KOPT-K1 (cell line): Measurements from ENCODE around the gene SYCP2L.

Source experiments
- H3K27ac ChIP-seq: fragments of 200-600 bp; sonication (generic); 2 replicates; pipeline ENCODE4 v1.5.1; 2016; ENCODE audit warnings: antibody characterized with exemption, mild to moderate bottlenecking, low read depth, low read length; ENCODE audit not compliant: poor library complexity, severe bottlenecking
- H3K36me3 ChIP-seq: fragments of 200-600 bp; sonication (generic); 2 replicates; pipeline ENCODE4 v1.5.1; 2017; ENCODE audit warnings: antibody characterized with exemption, mild to moderate bottlenecking, low read length, moderate library complexity; ENCODE audit not compliant: insufficient read depth
- H3K9me3 ChIP-seq: fragments of 200-600 bp; sonication (generic); 2 replicates; pipeline ENCODE4 v1.5.1; 2017; ENCODE audit warnings: antibody characterized with exemption, low read length, mild to moderate bottlenecking; ENCODE audit not compliant: insufficient read depth, poor library complexity, severe bottlenecking

SYCP2L gene

DNA sequence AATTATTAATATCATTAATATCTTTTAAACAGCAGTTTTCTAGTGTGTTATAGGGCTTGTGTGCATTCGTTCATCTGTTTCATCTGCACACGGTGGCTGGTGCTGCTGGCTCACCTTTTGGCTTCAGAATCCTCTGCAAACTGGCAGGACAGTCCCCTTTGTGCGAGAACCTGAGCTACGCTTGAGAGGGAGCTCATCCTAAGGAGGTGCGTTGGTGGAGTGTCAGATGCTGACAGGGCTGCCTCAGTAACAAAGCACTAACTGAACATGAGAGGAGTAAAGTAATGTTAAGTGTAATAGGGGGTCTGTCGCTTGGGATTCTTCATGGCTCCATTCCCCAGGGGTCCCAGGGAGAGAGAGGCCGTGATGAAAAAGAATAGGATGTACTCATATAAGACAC, 134.9 kb downstream of the SYCP2L start:
- H3K9me3 ChIP-seq, result no peaks in the 10 kb centered on the region
- no peak overlapping the region for H3K27ac ChIP-seq
- no peaks in the 10 kb centered on the region for H3K36me3 ChIP-seq

DNA sequence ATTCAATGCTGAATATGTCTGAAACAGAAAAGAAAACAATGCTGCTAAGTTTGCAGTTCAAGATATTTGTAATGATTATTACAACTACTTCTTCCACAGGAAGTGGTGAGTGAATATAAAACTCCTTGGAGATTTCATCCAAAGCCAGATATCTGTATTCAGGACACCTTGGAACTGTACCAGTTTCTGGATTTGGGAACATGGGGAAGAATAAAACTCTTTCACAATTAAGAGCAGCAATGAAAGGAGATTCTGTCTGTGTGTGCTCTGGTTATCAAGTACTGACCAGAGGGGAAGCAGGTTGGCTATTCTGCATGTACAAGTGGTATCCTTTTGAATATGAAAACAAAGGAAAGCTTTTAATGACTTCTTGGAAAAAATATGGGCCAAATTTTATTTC, 136.2 kb downstream of the SYCP2L start:
- Histone ChIP-seq H3K9me3 (no peaks in the 10 kb centered on the region), H3K36me3 (no peaks in the 10 kb centered on the region), H3K27ac (no peak overlapping the region)
